ENCODE results near the gene ISY1. TPM values are rescaled to one million over a fixed set of nuclear protein-coding genes. Genes with fewer than 3 reads are reported as not detected.
A peak's percentile ranks its signal among the peaks of the same experiment; 100 is the strongest.
"Not testable (repeated sequence)": the region's sequence is repeated elsewhere in the genome, so short reads cannot be mapped to it uniquely, and the experiment has no call there.

Gene ISY1
- total RNA-seq, 1 donor from 2014 or later: 31.0 TPM

- ATAC-seq (no peak), DNase-seq (no peak)
- intact Hi-C loops (cut with DNase I): no loop called here
- Histone ChIP-seq H3K4me3 (no peak overlapping the region), H3K27me3 (ENCODE audit: low read depth) (no peaks in the 10 kb centered on the region), H3K9me3 (no peaks in the 10 kb centered on the region), H3K36me3 (peaks cover 42% of the 10 kb centered on the region), H3K27ac (no peak overlapping the region), H3K4me1 (peaks cover 62% of the 10 kb centered on the region)
- no peak for TF ChIP-seq CTCF (IDR thresholded peaks at IDR 0.05)
Observed at GRCh38 chr3:129114455-129114854, 46.4 kb downstream of the ISY1 start.

- TF ChIP-seq CTCF (IDR thresholded peaks at IDR 0.05): no peak
- H3K36me3 ChIP-seq: peaks cover 49% of the 10 kb centered on the region
- peak; percentile 18 to 44 for ATAC-seq
- intact Hi-C loops (cut with DNase I): no loop called here
- DNase-seq: peak; percentile 35
- peaks cover 42% of the 10 kb centered on the region for H3K4me1 ChIP-seq
- H3K27ac ChIP-seq: no peak overlapping the region
- H3K9me3 ChIP-seq: no peaks in the 10 kb centered on the region
- H3K4me3 ChIP-seq: no peak overlapping the region
- no peaks in the 10 kb centered on the region for H3K27me3 ChIP-seq (ENCODE audit: low read depth)
Observed at GRCh38 chr3:129112308-129113052, 48.4 kb downstream of the ISY1 start.

GRCh38 chr3:129111076-129111780 is 49.6 kb downstream of the ISY1 start:
- H3K27ac ChIP-seq; intact Hi-C loops (cut with DNase I); H3K27me3 ChIP-seq (ENCODE audit: low read depth); ATAC-seq; H3K9me3 ChIP-seq; H3K4me3 ChIP-seq: not testable (repeated sequence)
- peak; percentile 38 for DNase-seq
- Histone ChIP-seq H3K36me3 (peaks cover 57% of the 10 kb centered on the region), H3K4me1 (peaks cover 42% of the 10 kb centered on the region)

GRCh38 chr3:129107793-129108192 is 53.1 kb downstream of the ISY1 start:
- DNase-seq (peak; percentile 24), ATAC-seq (peak in 1 of 2 donors; percentile 22)
- TF ChIP-seq CTCF (IDR thresholded peaks at IDR 0.05): no peak
- intact Hi-C loops (cut with DNase I): no loop called here
- Histone ChIP-seq H3K4me3 (no peak overlapping the region), H3K9me3 (no peaks in the 10 kb centered on the region), H3K27me3 (ENCODE audit: low read depth) (no peaks in the 10 kb centered on the region), H3K4me1 (peaks cover 16% of the 10 kb centered on the region), H3K27ac (no peak overlapping the region), H3K36me3 (peaks cover 45% of the 10 kb centered on the region)

- Histone ChIP-seq H3K36me3 (peaks cover 38% of the 10 kb centered on the region), H3K4me3 (no peak overlapping the region), H3K27me3 (ENCODE audit: low read depth) (no peaks in the 10 kb centered on the region), H3K4me1 (peaks cover 16% of the 10 kb centered on the region), H3K27ac (no peak overlapping the region), H3K9me3 (no peaks in the 10 kb centered on the region)
- TF ChIP-seq CTCF (IDR thresholded peaks at IDR 0.05): no peak
- no peak for ATAC-seq
- DNase-seq: peak; percentile 38
- intact Hi-C loops (cut with DNase I): no loop called here
Observed at GRCh38 chr3:129106866-129107565, 53.8 kb downstream of the ISY1 start.
